ENCODE results near the gene BTBD16.

- TF ChIP-seq CTCF (IDR thresholded peaks at IDR 0.05) (no peak), EP300 (IDR thresholded peaks at IDR 0.05) (no peak), POLR2AphosphoS5 (IDR thresholded peaks at IDR 0.05) (no peak), POLR2A (IDR thresholded peaks at IDR 0.05) (no peak)
Observed at GRCh38 chr10:122280156-122280555, 9.1 kb downstream of the BTBD16 start.
